DND-41 (cell line): ENCODE data around the gene KSR2.

Source experiments
- CTCF ChIP-seq: IDR thresholded peaks from 2 replicates; pipeline ENCODE4 v1.5.1; 2012; ENCODE audit warnings: borderline replicate concordance, low read length, moderate library complexity, mild to moderate bottlenecking; ENCODE audit not compliant: poor library complexity, severe bottlenecking; ENCODE audit errors: extremely low read depth
- EZH2 ChIP-seq: IDR thresholded peaks from 3 replicates; pipeline ENCODE4 v1.6.1; 2012; ENCODE audit warnings: borderline replicate concordance, low read depth, mild to moderate bottlenecking, moderate library complexity, low read length, inconsistent platforms; ENCODE audit not compliant: severe bottlenecking

- TF ChIP-seq CTCF (no peak), EZH2 (no peak)
These were observed 307.9 kb downstream of the KSR2 start for GRCh38 chr12:117660896-117661295.
